Glutamatergic neuron (in vitro differentiated cells): ENCODE results near the gene PTCHD4. TPM values are rescaled to one million over a fixed set of nuclear protein-coding genes. Genes with fewer than 3 reads are reported as not detected.

ENCODE experiments used
- DNase-seq: peaks from one replicate; pipeline ENCODE4 v3.0.0; 2022
- H3K27ac Mint-ChIP-seq: one replicate; pipeline ENCODE4 v1.8.0; 2020; ENCODE audit warnings: mild to moderate bottlenecking, mixed read lengths, inconsistent platforms; ENCODE audit not compliant: unreplicated experiment
- H3K27me3 Mint-ChIP-seq: one replicate; pipeline ENCODE4 v1.8.0; 2020; ENCODE audit warnings: mild to moderate bottlenecking, moderate library complexity, mixed read lengths, inconsistent platforms; ENCODE audit not compliant: unreplicated experiment
- H3K36me3 Mint-ChIP-seq: one replicate; pipeline ENCODE4 v1.8.0; 2020; ENCODE audit warnings: mild to moderate bottlenecking, mixed read lengths, inconsistent platforms; ENCODE audit not compliant: unreplicated experiment
- H3K4me1 Mint-ChIP-seq: one replicate; pipeline ENCODE4 v1.8.0; 2020; ENCODE audit warnings: mild to moderate bottlenecking, low read depth, mixed read lengths, inconsistent platforms; ENCODE audit not compliant: unreplicated experiment
- H3K4me3 Mint-ChIP-seq: one replicate; pipeline ENCODE4 v1.8.0; 2020; ENCODE audit warnings: mild to moderate bottlenecking, mixed read lengths, inconsistent platforms; ENCODE audit not compliant: unreplicated experiment
- H3K9me3 Mint-ChIP-seq: one replicate; pipeline ENCODE4 v1.8.0; 2020; ENCODE audit warnings: mild to moderate bottlenecking, moderate library complexity, mixed read lengths, inconsistent platforms; ENCODE audit not compliant: unreplicated experiment
- CTCF ChIP-seq: fragments of 200-600 bp; sonication (generic); IDR thresholded peaks from one replicate; pipeline ENCODE4 v1.5.0; 2021; ENCODE audit not compliant: partially characterized antibody, unreplicated experiment
- total RNA-seq: library from RNA; stranded (reverse); fragmentation: NEBNext Ultra II Directional; extraction: Animal tissue kit (Norgen Biotek cat#: 25700); gene quantifications from one replicate; pipeline ENCODE4 v1.2.1, GENCODE V29; 2021; ENCODE audit not compliant: unreplicated experiment

Gene PTCHD4
- total RNA-seq, 1 donor from 2014 or later, result 3.6 TPM

- TF ChIP-seq CTCF, result no peak
- no peak overlapping the region for H3K27ac Mint-ChIP-seq
- no peak for DNase-seq
- H3K27me3 Mint-ChIP-seq, result no peaks in the 10 kb centered on the region
- H3K4me3 Mint-ChIP-seq, result no peak overlapping the region
- H3K36me3 Mint-ChIP-seq, result no peaks in the 10 kb centered on the region
- no peaks in the 10 kb centered on the region for H3K4me1 Mint-ChIP-seq
- H3K9me3 Mint-ChIP-seq, result no peaks in the 10 kb centered on the region
Observed at GRCh38 chr6:48141975-48142374, 31.0 kb upstream of the PTCHD4 start.

- Mint-ChIP-seq H3K9me3 (no peaks in the 10 kb centered on the region), H3K36me3 (no peaks in the 10 kb centered on the region), H3K4me3 (no peak overlapping the region), H3K27me3 (no peaks in the 10 kb centered on the region), H3K27ac (no peak overlapping the region), H3K4me1 (no peaks in the 10 kb centered on the region)
- DNase-seq, result no peak
- no peak for TF ChIP-seq CTCF
Observed at GRCh38 chr6:48139818-48140614, 29.0 kb upstream of the PTCHD4 start.

GRCh38 chr6:48136856-48137255 lies 25.9 kb upstream of the PTCHD4 start:
- Mint-ChIP-seq H3K27me3 (no peaks in the 10 kb centered on the region), H3K36me3 (no peaks in the 10 kb centered on the region), H3K4me3 (no peak overlapping the region), H3K27ac (no peak overlapping the region), H3K9me3 (no peaks in the 10 kb centered on the region), H3K4me1 (no peaks in the 10 kb centered on the region)
- no peak for TF ChIP-seq CTCF
- no peak for DNase-seq

GRCh38 chr6:48135323-48136084 lies 24.5 kb upstream of the PTCHD4 start:
- H3K36me3 Mint-ChIP-seq, result no peaks in the 10 kb centered on the region
- H3K9me3 Mint-ChIP-seq, result no peaks in the 10 kb centered on the region
- no peak for TF ChIP-seq CTCF
- no peak overlapping the region for H3K4me3 Mint-ChIP-seq
- no peaks in the 10 kb centered on the region for H3K4me1 Mint-ChIP-seq
- no peak for DNase-seq
- H3K27ac Mint-ChIP-seq, result no peak overlapping the region
- H3K27me3 Mint-ChIP-seq, result no peaks in the 10 kb centered on the region

- no peak overlapping the region for H3K4me3 Mint-ChIP-seq
- no peaks in the 10 kb centered on the region for H3K9me3 Mint-ChIP-seq
- TF ChIP-seq CTCF, result no peak
- no peak for DNase-seq
- no peaks in the 10 kb centered on the region for H3K36me3 Mint-ChIP-seq
- H3K27ac Mint-ChIP-seq, result no peak overlapping the region
- no peaks in the 10 kb centered on the region for H3K4me1 Mint-ChIP-seq
- no peaks in the 10 kb centered on the region for H3K27me3 Mint-ChIP-seq
Observed at GRCh38 chr6:48134246-48134645, 23.2 kb upstream of the PTCHD4 start.
